Inflammatory macrophage (primary cell): ENCODE data around the gene C4orf33.
A peak's percentile ranks its signal among the peaks of the same experiment; 100 is the strongest.
"Not testable (repeated sequence)": the region's sequence is repeated elsewhere in the genome, so short reads cannot be mapped to it uniquely, and the experiment has no call there.

Experiments used
- DNase-seq, 2 donors: peaks; one replicate each; pipeline ENCODE4 v3.0.0-alpha.2; 2020 to 2022
- total RNA-seq, 18 experiments: gene quantifications; one replicate each; lab custom pipeline; 2026; ENCODE audit warnings: mixed read lengths in 6 of 18, inconsistent platforms in 2 of 18; lab: John Stamatoyannopoulos, UW

The C4orf33 gene, protein sequence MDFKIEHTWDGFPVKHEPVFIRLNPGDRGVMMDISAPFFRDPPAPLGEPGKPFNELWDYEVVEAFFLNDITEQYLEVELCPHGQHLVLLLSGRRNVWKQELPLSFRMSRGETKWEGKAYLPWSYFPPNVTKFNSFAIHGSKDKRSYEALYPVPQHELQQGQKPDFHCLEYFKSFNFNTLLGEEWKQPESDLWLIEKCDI
- 13.0 to 43.0 (median 19.5) reads per million in 18 experiments for total RNA-seq

DNA sequence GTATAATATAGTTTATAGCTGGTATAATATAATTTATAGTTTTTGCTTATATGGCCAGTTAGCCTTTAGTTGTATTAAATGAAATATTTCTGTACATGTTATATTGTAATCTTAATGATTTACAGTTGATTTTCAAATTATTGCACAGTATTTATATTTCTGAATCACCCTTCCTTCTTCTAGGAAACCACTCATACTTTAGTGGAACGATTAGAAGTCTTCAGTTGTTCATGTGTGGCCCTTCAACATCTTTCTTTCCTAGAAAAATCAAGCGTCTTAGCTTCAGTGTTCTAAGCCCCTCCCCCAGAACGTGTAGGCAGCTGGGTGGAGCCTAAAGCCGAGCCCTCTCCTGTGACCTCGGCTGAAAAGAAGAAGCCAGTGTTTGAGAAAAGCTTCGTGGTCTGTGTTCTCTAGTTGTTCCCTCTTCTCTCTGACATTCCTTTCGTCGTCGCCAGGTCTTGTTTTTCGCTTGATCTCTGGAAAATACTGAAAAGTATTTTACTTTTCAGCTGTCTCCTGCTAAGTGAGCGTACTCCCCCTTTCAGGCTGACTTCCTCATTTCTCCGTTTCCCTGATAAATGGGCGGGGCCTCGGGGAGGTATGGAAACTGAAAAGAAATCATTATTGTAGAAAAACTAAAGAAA, at the start of gene C4orf33:
TSS of gene C4orf33 (plus strand) at position 342 of the 644 bp plus-strand sequence. CDS start 6,459 bp downstream, outside the sequence.
- peak; percentile 85 for DNase-seq

DNA sequence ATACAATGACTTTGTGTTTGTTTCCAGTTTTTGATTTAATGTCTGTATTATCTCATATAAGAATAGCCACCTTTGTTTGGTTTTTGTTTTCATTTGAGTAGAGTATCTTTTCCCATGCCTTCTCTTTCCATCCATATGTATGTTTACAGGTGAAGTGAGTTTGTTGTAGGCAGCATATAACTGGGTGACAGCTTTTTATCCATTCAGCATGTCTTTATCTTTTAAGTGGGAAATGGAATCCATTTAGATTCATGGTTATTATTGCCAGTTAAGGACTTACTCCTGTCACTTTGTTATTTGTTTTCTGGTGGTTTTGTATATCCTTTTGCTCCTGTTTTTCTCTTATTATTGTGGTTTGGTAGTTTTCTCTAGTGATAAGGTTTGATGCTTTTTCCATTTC, 36.9 kb upstream of the C4orf33 start:
- no peak for DNase-seq

DNA sequence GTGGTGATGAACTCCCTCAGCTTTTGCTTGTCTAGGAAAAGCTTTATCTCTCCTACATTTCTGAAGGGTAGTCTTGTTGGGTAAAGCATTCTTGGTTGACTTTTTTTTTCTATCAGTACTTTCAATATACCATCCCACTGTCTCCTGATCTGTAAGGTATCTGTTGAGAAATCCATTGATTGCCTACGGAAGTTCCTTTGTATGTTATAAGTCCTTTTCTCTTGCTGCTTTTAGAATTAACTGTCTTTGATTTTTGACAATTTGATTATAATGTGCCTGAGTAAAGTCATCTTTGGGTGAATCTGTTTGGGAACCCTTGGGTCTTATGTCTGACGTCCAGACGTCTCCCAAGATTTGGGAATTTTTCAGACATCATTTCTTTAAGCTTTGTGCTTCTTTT, 33.4 kb upstream of the C4orf33 start:
- DNase-seq: no peak

DNA sequence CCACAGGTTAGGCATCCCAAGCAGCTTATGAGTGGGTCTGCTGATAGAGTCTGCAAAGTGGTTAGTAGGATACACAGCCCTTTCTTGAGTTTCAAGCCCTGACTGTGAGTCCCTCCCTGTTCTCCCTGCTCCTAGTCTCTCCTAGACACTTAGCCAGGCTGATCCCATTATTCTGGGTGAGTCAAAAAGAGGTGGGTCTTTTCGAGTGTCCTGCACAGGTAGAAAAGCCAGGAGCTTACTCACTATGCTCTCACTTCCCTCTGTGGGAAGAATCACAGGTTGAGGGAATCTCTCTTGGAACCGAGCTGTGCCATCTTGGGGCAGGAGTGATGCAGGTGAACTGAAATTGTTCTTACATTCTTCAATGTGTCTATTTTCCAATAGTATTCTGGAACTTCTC, 32.3 kb upstream of the C4orf33 start:
- no peak for DNase-seq

DNA sequence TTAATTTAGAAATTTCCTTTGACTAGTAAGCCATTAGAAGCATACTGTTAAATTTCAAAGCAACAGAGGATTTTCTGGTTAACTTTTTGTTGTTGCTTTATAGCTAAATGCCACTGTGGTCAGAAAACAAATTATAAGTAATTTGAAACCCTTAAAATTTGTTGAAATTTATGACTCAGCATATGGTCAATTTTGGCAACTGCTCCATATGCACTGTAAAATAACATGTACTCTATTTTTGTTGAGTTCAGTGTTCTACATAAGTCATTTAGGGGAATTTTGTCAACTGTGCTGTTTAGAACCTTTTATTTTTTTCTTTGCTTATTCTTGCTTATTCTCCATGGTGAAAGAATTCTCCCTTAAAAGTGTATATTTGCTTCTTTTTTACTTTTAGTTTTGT, 31.2 kb upstream of the C4orf33 start:
- no peak for DNase-seq

DNA sequence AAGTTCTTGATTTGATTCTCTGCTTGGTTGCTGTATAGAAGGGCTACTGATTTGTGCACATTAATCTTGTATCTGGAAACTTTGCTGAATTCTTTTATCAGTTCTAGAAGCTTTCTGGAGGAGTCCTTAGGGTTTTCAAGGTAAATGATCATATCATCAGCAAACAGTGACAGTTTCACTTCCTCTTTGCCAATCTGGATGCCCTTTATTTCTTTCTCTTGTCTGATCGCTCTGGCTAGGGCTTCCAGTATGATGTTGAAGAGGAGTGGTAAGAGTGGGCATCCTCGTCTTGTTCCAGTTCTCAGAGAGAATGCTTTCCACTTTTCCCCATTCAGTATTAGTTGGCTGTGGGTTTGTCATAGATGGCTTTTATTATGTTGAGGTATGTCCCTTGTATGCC, 26.4 kb upstream of the C4orf33 start:
- not testable (repeated sequence) for DNase-seq

DNA sequence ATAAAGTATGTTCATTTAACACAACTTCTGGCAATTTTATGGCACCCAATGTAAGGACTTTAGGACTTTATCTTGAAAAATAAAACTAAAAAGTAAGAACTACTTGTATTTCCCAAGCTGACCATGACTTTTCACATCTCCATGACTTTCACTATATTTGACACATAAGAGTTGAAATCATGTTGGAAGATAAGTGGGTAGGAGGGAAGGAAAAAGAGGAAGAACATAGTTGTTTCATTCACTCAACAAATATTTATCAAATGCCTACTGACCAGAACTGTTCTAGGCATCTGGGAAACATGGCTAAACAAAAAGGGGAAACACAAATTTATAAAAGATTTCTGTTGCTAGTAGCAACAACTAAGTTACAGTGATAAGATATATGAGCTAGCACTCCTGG, 18.6 kb upstream of the C4orf33 start:
- peak in 1 of 2 donors; percentile 50 for DNase-seq

DNA sequence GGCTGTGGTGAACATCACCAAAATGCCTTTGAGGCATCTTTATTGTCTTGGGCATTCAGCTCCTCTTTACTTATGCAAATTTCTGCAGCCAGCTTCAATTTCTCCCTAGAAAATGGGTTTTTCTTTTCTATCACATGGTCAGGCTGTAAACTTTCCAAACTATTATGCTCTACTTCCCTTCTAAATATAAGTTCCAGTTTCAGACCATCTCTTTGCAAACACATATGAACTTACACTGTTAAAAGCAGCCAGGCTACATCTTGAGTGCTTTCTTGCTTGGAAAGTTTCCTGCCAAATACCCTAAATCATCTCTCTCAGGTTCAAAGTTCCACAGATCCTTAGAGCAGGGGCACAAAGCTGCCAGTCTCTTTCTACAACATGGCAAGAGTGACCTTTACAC, 15.8 kb upstream of the C4orf33 start:
- no peak for DNase-seq

DNA sequence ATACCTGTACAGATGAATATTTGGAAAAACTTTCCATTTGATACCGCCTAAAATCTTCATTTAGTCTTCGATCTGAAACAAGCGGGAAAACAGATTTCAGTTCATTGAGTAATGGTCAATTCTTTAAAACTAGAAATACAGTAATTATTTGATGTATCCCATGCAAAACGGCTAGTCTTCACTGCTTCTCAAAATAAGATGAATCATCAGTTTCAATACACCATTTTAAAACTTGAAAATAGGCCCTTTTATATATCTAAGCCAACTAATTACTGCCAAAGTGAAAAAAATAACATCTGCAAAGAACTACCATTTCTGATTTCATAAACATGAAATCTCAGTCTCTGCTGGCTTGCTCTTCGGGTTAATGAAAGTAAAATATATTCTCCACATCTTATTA, 13.7 kb upstream of the C4orf33 start:
- DNase-seq: no peak

DNA sequence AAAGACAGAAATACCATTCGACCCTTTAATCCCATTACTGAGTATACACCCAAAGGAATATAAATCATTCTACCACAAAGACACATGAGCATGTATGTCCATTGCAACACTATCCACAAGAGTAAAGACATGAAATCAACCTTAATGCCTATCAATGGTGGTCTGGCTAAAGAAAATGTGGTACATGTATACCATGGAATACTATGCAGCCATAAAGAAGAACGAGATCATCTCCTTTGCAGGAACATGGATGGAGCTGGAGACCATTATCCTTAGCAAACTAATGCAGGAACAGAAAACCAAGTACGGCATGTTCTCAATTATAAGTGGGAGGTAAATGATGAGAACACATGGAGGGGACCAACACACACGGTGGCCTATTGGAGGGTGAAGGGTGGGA, 10.5 kb upstream of the C4orf33 start:
- no peak for DNase-seq

DNA sequence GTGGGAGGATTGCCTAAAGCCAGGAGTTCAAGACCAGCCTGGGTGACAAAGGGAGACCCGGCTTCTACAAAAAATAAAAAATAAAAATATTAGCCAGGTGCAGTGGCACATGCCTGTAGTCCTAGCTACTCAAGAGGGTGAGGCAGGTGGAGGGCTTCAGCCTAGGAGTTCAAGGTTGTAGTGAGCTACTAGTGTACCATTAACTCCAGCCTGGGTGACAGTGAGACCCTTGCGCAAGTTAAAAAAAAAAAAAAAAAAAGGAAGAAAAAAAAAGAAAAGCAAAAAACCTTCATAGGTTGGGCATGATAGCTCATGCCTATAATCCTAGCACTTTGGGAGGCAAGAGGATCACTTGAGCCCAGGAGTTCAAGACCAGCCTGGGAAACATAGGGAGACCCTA, 8.4 kb upstream of the C4orf33 start:
- no peak for DNase-seq

DNA sequence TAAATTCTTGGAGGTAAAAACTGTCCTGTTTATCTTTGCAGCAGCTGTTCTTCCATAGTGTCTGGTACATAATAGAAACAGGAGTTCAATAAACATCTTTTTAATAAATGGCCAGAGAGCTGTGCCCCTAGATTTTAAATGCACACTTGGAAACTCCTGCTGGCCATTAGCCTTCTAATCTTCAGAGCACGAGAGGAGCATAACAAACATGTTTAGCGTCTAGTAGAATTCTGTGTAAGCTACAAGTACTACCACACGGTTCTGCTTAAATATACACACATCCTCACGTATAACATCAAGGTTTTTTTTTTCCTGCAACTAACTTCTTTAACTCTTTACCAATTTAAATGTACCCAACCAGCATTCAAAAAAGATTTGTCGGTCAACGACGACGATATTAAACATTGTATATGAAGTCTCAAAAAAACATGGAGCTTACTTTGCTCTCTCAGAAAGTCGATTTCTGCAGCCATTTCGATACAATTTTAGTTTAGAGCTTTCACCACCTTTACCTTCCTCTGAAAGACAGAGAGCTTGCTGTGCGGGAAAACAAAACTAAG, 3.2 kb upstream of the C4orf33 start:
- DNase-seq: peak in 1 of 2 donors; percentile 15

DNA sequence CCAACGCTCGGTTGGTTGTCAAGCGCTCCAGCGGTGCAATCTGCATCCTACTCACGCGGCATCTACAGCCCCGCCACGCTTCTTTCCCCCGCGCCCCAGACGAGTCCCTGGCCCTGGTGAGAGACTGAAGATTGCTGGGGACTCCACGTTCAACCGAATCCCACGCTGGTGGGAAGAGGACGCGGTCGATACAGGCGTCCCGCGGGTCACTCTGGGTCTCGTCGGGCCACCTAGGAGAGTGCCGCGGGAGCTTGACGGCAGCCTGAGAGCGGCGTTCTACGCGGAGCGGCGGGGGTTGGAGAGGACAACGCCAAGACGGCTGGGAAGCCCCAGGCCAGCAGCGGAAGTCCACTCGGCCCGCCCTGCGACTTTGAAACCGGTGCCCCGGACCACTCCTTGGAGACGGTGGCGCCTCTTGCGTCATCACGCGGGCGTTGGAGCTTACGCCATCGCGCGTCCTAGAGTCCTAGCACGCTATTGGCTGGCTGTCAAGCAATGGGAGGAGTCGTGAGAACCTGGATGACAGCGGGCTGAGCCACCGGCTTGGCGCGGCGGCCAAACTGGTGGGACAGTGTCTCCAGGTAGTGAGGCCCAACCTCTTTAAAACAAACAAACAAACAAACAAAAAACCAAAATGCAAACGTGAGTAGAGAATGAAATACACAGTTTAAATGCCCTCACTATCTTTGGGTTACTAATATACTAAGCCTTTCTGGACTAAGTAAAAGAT, 2.6 kb upstream of the C4orf33 start, which contains the start of gene SCLT1:
TSS of gene SCLT1 (minus strand) at position 349 of the 730 bp plus-strand sequence. CDS start 436 bp downstream, outside the sequence.
- DNase-seq: peak; percentile 99 to 100

DNA sequence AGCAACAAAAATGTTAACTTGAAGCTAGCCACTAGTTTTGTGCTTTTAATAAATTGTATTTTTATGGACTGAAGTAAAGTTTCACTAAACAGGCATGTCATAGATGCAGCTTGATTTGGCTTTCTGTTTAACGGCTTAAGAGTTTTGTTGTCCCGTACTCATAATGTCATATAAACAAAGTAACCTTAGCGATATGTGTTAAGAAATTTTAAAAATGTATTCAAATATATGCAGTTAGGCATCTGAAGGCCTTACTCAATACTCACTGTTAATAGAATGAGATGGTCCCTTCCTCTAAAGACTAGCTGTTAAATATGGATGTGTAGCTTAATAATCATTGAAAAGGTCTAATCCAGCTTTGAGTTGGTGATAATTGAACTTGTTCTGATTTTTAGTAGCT, 1.6 kb upstream of the C4orf33 start:
- no peak for DNase-seq

DNA sequence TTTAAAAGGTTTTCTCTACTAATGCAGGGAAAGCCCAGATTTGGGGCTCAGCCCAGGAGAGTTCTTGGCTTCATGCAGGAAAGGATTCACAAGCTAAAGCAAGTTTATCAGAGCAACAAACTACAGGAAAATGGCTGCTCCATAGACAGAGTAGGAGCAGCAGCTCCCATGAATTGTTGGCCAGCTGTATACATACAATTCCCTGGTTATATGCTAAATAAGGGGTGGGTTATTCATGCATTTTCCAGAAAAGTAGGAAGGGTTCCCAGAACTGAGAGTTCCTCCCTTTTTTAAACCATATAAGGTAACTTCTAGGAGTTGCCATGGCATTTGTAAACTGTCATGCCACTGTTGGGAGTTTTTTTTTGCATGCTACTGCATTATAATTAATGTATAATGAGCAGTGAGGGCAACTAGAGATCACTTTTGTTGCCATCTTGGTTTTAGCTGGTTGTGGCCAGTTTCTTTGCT, 2.6 kb downstream of the C4orf33 start:
- DNase-seq: peak; percentile 31 to 64

DNA sequence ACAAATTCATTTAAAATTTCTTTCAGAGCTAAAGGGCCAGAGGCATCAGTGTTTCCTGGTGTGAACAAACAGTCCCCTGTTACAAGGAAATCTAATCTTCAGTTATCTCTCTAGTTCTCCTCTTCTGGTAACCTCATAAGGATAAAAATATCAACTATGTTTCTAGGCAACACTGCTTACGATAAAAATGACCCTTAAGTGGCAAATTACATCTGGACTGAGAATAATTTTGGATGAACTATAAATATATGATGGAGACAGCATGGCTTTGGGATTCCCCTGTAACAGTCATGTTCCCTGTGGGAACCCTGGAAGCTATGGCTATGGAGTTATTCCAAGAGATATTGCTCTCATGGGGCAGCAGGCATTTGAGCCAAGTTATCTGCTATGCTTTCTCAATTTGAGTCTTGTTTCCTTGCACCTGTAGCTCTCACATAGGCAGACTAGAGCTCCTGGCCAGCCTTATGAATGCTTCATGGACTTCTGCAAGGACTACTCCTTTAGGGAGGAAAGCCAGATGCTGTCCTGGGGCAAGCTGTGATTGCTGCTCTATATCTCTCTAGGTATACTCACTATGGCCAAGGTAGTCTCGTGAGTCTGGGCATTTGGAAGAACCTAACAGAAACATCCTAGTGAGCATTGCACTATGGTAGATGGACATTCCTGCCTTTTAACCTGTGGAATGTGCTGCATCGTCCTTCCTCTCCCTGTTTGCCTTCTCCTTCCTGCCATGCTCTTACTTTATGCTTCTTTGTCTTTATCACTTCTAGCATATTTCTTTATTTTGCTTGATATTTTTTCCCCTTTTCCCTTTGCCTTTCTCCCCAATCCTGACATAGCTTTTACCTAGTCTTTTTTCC, 14.2 kb downstream of the C4orf33 start:
- DNase-seq: no peak

DNA sequence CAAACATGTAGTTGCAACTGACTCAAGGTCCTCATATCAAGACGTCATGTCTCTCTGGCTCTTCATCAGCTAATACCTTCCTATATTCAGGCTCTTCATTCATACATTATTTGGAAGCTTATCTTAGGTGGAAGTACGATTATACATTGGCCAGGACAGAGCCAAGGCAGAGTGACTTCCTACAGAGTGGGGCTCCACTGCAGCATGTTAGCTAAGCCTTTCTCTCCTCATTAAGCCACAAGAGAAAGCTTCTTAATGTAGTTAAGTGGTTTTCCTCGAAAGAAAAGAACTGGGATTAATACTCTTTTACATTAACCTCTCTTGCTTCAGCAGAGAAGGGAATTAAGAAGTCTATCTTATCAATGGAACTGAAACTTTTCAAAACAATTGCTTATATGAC, 15.0 kb downstream of the C4orf33 start:
- no peak for DNase-seq

DNA sequence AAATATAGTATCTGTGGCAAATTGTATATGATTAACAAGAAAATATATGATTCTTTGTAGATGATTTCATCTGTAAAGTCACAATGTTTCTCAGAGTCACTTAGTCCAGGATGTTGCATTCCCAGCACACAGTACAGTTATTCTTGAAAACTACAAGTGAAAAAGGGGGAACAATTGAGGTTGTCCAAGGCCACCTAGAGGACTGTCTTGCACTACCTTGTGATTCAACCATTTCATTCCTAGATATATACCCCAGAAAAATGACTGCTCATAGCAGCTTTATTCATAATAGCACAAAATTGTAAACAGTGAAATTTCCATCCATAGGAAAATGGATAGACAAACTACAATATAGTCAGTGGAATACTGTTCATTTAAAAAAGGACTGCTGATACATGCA, 16.0 kb downstream of the C4orf33 start:
- no peak for DNase-seq

DNA sequence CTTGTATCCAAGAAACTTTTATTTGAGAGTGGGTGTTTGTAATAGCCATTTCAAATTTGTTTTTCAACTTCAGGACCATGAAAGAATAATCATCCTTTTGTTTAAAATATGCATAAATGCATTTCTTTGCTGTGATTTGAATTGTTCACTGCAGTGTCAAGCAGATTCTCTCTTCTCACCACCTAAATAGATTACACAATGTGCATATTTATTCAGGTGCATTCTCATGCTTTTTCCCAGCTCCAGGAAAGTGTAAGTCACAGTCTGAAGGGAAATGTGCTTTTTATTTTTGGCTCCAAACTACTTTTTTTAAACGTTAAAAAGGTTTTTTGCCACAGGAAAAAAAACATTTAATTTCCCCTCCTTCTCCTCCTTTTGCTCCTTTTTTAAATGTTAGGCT, 17.5 kb downstream of the C4orf33 start:
- no peak for DNase-seq

DNA sequence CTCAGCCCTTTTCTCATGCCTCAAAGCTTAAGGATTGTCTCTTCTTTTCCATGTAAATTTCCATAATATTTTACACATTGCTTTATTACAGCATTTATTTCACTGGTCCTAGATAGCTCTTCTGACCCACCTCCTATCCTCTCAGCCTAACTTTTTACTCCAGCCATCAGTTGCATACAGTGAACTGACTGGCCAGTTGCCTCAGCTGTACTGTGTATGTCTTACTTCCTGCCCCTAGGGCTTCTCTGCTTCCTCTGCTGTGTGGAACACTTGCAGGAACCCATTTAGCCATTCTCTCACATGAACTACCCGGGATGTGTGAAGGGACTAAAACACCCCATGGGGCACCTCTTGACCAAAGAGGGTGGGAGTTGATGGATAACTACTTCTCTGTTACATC, 18.0 kb downstream of the C4orf33 start:
- DNase-seq: no peak

DNA sequence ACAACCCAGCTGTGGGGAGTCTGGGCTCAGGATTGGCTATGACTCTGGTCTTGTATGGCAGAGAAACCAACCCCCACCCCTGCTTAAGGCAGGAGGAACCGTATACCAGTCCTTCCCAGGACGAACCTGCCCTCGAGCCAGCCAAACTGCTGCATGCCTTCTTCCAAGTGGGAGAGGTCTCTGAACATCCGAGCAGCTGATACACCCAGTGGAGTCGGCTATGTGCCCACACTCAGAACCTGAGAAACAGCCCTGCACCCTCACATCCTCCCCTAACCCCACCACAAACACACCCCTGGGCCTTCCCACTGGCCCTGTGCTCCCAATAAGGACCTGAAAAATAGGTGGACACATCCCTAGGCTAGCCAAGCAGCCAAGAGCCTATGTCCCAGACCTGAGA, 21.8 kb downstream of the C4orf33 start:
- DNase-seq: no peak

DNA sequence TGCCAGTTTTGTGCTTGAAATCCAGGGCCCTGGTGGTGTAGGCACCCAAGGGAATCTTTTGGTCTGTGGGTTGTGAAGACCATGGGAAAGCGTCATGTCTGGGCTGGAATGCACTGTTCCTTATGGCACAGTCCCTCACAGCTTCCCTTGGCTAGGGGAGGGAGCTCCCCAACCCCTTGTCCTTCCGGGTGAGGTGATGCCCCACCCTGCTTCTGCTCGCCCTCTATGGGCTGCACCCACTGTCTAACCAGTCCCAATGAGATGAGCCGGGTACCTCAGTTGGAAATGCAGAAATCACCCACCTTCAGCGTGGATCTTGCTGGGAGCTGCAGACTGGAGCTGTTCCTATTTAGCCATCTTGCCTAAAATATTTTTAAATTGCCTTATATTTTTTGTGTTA, 30.7 kb downstream of the C4orf33 start:
- DNase-seq: not testable (repeated sequence)
